Ureter (tissue), 1 donor: ENCODE measurements around the gene LRRC72. TPM values are rescaled to one million over a fixed set of nuclear protein-coding genes. Genes with fewer than 3 reads are reported as not detected.

Experiments used
- DNase-seq: peaks from one replicate; pipeline ENCODE4 v3.0.0-alpha.2; 2020; ENCODE audit warnings: low spot score
- total RNA-seq: library from RNA; stranded (reverse); gene quantifications from one replicate; pipeline ENCODE4 v1.2.4, GENCODE V29; 2023
- donor health status: DM: yes; HTN: yes; CAD: no.

LRRC72 gene
- total RNA-seq, 1 donor from 2014 or later: not detected

DNA sequence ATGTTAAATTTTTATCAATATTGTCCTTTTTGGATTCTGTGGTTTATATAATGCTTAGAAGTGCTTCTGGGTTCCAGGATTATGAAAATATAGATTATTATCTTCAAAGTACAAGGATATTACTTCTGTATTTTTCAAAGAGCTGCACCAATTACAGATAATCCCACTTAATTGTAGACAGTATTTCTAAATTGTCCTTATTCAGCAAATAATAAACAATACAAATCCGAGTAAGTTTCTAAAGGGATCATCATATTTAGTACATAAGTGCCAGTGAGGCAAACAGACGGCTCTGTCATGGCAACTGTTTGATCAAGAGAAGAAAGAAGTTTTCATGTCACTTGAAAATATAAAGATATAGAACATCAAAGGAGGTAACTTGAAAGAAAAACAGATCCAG is 99.8 kb downstream of the LRRC72 start:
- DNase-seq: no peak

DNA sequence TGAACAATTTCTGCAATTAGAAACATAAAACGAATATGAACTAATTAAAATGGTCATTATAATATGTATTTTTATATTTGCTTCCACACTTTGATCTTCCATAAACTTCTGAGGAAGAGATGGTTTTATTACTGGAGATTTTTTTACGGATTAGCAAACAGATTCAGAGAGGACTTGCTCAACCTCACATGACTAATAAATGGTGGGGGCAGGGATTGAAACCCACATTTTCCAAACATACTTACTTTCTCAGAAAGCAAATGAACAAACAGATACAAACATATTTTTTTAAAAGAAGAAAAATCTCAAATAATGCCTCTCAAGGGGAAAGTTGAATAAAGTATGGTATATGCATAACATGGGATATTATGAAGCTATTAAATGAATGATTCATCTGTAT is 100.6 kb downstream of the LRRC72 start:
- no peak for DNase-seq

DNA sequence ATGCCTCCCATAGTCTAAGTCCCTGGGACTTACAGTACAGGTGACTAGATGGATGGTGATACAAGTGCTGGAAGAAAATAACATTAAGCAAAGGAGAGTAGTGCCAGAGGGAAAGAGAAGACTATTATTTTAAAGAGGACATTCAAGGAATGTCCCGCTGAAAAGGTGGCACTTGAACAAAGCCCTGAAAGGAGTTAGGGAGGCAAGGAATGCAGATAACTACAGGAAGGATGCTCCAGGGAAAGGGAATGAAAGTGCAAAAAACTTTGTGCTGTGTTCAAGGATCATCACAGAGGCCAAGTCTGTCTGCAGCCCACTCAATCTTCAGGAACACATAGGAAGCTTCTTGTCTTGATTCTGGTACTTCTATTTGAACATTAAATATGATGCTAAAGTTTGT is 104.0 kb downstream of the LRRC72 start:
- DNase-seq: no peak

Other genes starting within 250 kb of the LRRC72 start
- gene CRPPA, start 105.3 kb upstream of the LRRC72 start, total RNA-seq: 3.6 TPM
- gene SOSTDC1, start 61.1 kb upstream of the LRRC72 start, total RNA-seq: not detected
- 25.1 TPM for gene ANKMY2, start 118.9 kb downstream of the LRRC72 start, total RNA-seq
- gene BZW2, start 119.4 kb downstream of the LRRC72 start, total RNA-seq: 96.3 TPM
- gene TSPAN13, start 226.9 kb downstream of the LRRC72 start, total RNA-seq: 50.2 TPM